ENCODE measurements around the gene OARD1.

DNA sequence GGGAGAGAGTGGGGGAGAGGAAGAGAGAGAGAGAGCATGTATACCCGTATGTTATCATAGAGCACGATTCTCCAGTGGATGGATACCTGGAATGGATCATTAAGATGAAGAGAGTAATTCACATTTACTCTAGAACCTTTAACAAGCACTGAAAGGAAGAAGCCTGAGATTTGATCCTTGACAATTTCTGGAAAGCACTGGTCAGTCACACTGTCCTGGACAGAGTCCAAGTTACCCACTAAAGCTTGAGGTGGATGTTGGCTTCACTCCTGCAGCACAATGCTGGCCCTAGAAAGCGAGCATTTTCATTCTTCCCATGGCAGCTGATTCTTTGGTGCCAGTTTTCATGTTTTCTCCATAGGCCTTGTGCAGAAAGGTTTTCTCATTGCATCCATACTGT, 26.2 kb upstream of the OARD1 start:
- TF ChIP-seq CSDC2 (CRISPR knock-in tag; IDR thresholded peaks at IDR 0.05) (no peak), TCF4 (CRISPR knock-in tag; IDR thresholded peaks at IDR 0.05; ENCODE audit: borderline replicate concordance) (no peak), ARNTL (CRISPR knock-in tag; IDR thresholded peaks at IDR 0.05; ENCODE audit: borderline replicate concordance, low read depth) (no peak), GLIS3 (CRISPR knock-in tag; IDR thresholded peaks at IDR 0.05) (no peak), TSHZ2 (CRISPR knock-in tag; IDR thresholded peaks at IDR 0.05) (no peak), CREB5 (CRISPR knock-in tag; IDR thresholded peaks at IDR 0.05; ENCODE audit: low read depth) (no peak), ZNF565 (CRISPR knock-in tag; conservative IDR thresholded peaks at IDR 0.05; ENCODE audit: low read depth) (no peak), ZNF8 (CRISPR knock-in tag; IDR thresholded peaks at IDR 0.05) (no peak), ZC3H10 (CRISPR knock-in tag; IDR thresholded peaks at IDR 0.05) (no peak)
- TF ChIP-seq, protein P1, sequence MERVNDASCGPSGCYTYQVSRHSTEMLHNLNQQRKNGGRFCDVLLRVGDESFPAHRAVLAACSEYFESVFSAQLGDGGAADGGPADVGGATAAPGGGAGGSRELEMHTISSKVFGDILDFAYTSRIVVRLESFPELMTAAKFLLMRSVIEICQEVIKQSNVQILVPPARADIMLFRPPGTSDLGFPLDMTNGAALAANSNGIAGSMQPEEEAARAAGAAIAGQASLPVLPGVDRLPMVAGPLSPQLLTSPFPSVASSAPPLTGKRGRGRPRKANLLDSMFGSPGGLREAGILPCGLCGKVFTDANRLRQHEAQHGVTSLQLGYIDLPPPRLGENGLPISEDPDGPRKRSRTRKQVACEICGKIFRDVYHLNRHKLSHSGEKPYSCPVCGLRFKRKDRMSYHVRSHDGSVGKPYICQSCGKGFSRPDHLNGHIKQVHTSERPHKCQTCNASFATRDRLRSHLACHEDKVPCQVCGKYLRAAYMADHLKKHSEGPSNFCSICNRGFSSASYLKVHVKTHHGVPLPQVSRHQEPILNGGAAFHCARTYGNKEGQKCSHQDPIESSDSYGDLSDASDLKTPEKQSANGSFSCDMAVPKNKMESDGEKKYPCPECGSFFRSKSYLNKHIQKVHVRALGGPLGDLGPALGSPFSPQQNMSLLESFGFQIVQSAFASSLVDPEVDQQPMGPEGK (CRISPR knock-in tag; IDR thresholded peaks at IDR 0.05; ENCODE audit: borderline replicate concordance) = no peak

All from SK-N-SH treated with all-trans-retinoic acid at 6 μM for 48 hours (cell line).